IMR-90 (cell line): ENCODE measurements around the gene ARPC4. TPM values are rescaled to one million over a fixed set of nuclear protein-coding genes. Genes with fewer than 3 reads are reported as not detected.

ENCODE experiments used
- ATAC-seq: fragments of 200-7000 bp; cut with Tn5 transposase; 2 replicates; pipeline ENCODE4 v1.9.1; 2020; ENCODE audit warnings: low read depth, mild to moderate bottlenecking, moderate library complexity
- BruUV-seq: library from RNA; stranded (reverse); fragments of 400-500 nt; replicated peaks from 2 replicates; lab custom pipeline; 2021; lab: Mats Ljungman, UMichigan
- CTCF ChIA-PET: fragments of 300-600 bp; formaldehyde crosslinking; extraction: SDS; loops from one replicate; lab custom pipeline; 2021; ENCODE audit warnings: antibody characterized with exemption; lab: Yijun Ruan, JAX
- POLR2A ChIA-PET: fragments of 300-600 bp; sonication (Branson Sonifier 250); formaldehyde crosslinking; loops from one replicate; lab custom pipeline; 2022; ENCODE audit warnings: antibody characterized with exemption; ENCODE audit not compliant: unreplicated experiment; lab: Charles Lee
- DNase-seq: peaks from one replicate; pipeline ENCODE4 v3.0.0; 2013
- H2AFZ ChIP-seq: replicated peaks from 2 replicates; pipeline ENCODE3; 2013; ENCODE audit warnings: low read length, mild to moderate bottlenecking; ENCODE audit not compliant: poor library complexity
- H2AK5ac ChIP-seq: 2 replicates; pipeline ENCODE4 v1.6.1; 2013; ENCODE audit warnings: low read depth, low read length, inconsistent platforms
- H2AK9ac ChIP-seq: replicated peaks from 2 replicates; pipeline ENCODE3; 2013; ENCODE audit warnings: mild to moderate bottlenecking, low read depth, low read length, moderate library complexity; ENCODE audit not compliant: poor library complexity
- H2BK120ac ChIP-seq: 2 replicates; pipeline ENCODE4 v1.6.1; 2013; ENCODE audit warnings: low read depth, low read length, inconsistent platforms
- H2BK15ac ChIP-seq: 3 replicates; pipeline ENCODE4 v1.6.1; 2013; ENCODE audit warnings: low read depth, low read length, inconsistent platforms
- H2BK20ac ChIP-seq: 2 replicates; pipeline ENCODE4 v1.6.1; 2013; ENCODE audit warnings: low read depth, mild to moderate bottlenecking, inconsistent platforms, low read length, moderate library complexity
- H2BK5ac ChIP-seq: 2 replicates; pipeline ENCODE4 v1.6.1; 2013; ENCODE audit warnings: mild to moderate bottlenecking, low read depth, low read length, inconsistent platforms; ENCODE audit not compliant: poor library complexity, severe bottlenecking
- H3K14ac ChIP-seq: replicated peaks from 2 replicates; pipeline ENCODE4 v1.6.1; 2013; ENCODE audit warnings: low read depth, low read length, inconsistent platforms
- H3K18ac ChIP-seq: 2 replicates; pipeline ENCODE4 v1.6.1; 2013; ENCODE audit warnings: low read depth, low read length, control low read depth
- H3K23ac ChIP-seq: 2 replicates; pipeline ENCODE4 v1.6.1; 2013; ENCODE audit warnings: low read depth, low read length, inconsistent platforms
- H3K27ac ChIP-seq: 2 replicates; pipeline ENCODE4 v1.5.1; 2013; ENCODE audit warnings: mild to moderate bottlenecking, control low read depth, low read length; ENCODE audit not compliant: insufficient read depth
- H3K27me3 ChIP-seq: 2 replicates; pipeline ENCODE4 v1.6.1; 2013; ENCODE audit warnings: low read length; ENCODE audit not compliant: control insufficient read depth, insufficient read depth
- H3K36me3 ChIP-seq: 2 replicates; pipeline ENCODE4 v1.6.1; 2013; ENCODE audit warnings: low read length, mixed read lengths; ENCODE audit not compliant: control insufficient read depth, insufficient read depth
- H3K4ac ChIP-seq: 2 replicates; pipeline ENCODE4 v1.6.1; 2013; ENCODE audit warnings: low read depth, low read length, inconsistent platforms
- H3K4me1 ChIP-seq: 2 replicates; pipeline ENCODE4 v1.6.1; 2013; ENCODE audit warnings: low read length, mixed read lengths; ENCODE audit not compliant: control insufficient read depth, insufficient read depth
- H3K4me2 ChIP-seq: 2 replicates; pipeline ENCODE4 v1.6.1; 2013; ENCODE audit warnings: low read depth, mild to moderate bottlenecking, control low read depth, low read length, moderate library complexity
- H3K4me3 ChIP-seq: 2 replicates; pipeline ENCODE4 v1.5.1; 2013; ENCODE audit warnings: low read depth, mild to moderate bottlenecking, control low read depth, low read length, moderate library complexity; ENCODE audit not compliant: insufficient read depth
- H3K56ac ChIP-seq: 2 replicates; pipeline ENCODE4 v1.6.1; 2013; ENCODE audit warnings: low read length, inconsistent platforms; ENCODE audit not compliant: insufficient read depth; ENCODE audit errors: extremely low read depth
- H3K79me1 ChIP-seq, 2 experiments: 2 replicates each; pipeline ENCODE4 v1.6.1; 2013; ENCODE audit warnings: low read length in 2 of 2, inconsistent platforms in 1 of 2, low read depth in 1 of 2
- H3K9ac ChIP-seq: 2 replicates; pipeline ENCODE4 v1.6.1; 2013; ENCODE audit warnings: low read depth, low read length, control low read depth
- H3K9me1 ChIP-seq: 2 replicates; pipeline ENCODE4 v1.6.1; 2013; ENCODE audit warnings: low read length, inconsistent platforms; ENCODE audit not compliant: insufficient read depth
- H3K9me3 ChIP-seq: 2 replicates; pipeline ENCODE4 v1.6.1; 2013; ENCODE audit warnings: low read length; ENCODE audit not compliant: control insufficient read depth, insufficient read depth
- H4K20me1 ChIP-seq: 2 replicates; pipeline ENCODE4 v1.6.1; 2013; ENCODE audit warnings: low read length, inconsistent platforms; ENCODE audit not compliant: insufficient read depth
- H4K5ac ChIP-seq: 2 replicates; pipeline ENCODE4 v1.6.1; 2013; ENCODE audit warnings: mild to moderate bottlenecking, low read depth, low read length, control low read depth
- H4K8ac ChIP-seq, 2 experiments: 2 replicates each; pipeline ENCODE4 v1.6.1; 2013; ENCODE audit warnings: low read depth in 2 of 2, low read length in 2 of 2, control low read depth in 1 of 2, inconsistent platforms in 1 of 2
- H4K91ac ChIP-seq: 2 replicates; pipeline ENCODE4 v1.6.1; 2013; ENCODE audit warnings: low read depth, low read length, inconsistent platforms; ENCODE audit not compliant: insufficient read depth
- BHLHE40 ChIP-seq: fragments of 150-350 bp; IDR thresholded peaks from 2 replicates; pipeline ENCODE4 v1.6.1; 2016; ENCODE audit warnings: mild to moderate bottlenecking, low read depth, low read length
- CEBPB ChIP-seq: IDR thresholded peaks from 2 replicates; pipeline ENCODE4 v1.6.1; 2012; ENCODE audit warnings: low read depth, low read length, improper control_type of control experiment
- CHD1 ChIP-seq: IDR thresholded peaks from 2 replicates; pipeline ENCODE4 v1.6.1; 2012; ENCODE audit warnings: low read depth, low read length, improper control_type of control experiment
- FOS ChIP-seq: fragments of 150-350 bp; IDR thresholded peaks from 2 replicates; pipeline ENCODE4 v1.6.1; 2016; ENCODE audit warnings: low read depth, low read length
- MAFK ChIP-seq: IDR thresholded peaks from 2 replicates; pipeline ENCODE4 v1.6.1; 2012; ENCODE audit warnings: low read depth, low read length, improper control_type of control experiment
- MAZ ChIP-seq: IDR thresholded peaks from 2 replicates; pipeline ENCODE4 v1.6.1; 2012; ENCODE audit warnings: low read depth, mild to moderate bottlenecking, low read length, improper control_type of control experiment, moderate library complexity, borderline replicate concordance
- MXI1 ChIP-seq: IDR thresholded peaks from 2 replicates; pipeline ENCODE4 v1.6.1; 2012; ENCODE audit warnings: low read depth, mild to moderate bottlenecking, low read length, moderate library complexity, borderline replicate concordance
- NFE2L2 ChIP-seq: fragments of 150-350 bp; IDR thresholded peaks from 2 replicates; pipeline ENCODE4 v1.6.1; 2016; ENCODE audit warnings: low read depth, mild to moderate bottlenecking, low read length
- POLR2A ChIP-seq: IDR thresholded peaks from 2 replicates; pipeline ENCODE4 v1.6.1; 2012; ENCODE audit warnings: mild to moderate bottlenecking, low read depth, low read length
- RAD21 ChIP-seq: IDR thresholded peaks from 2 replicates; pipeline ENCODE4 v1.6.1; 2012; ENCODE audit warnings: low read length, improper control_type of control experiment
- RCOR1 ChIP-seq: IDR thresholded peaks from 2 replicates; pipeline ENCODE4 v1.6.1; 2012; ENCODE audit warnings: mild to moderate bottlenecking, low read length, improper control_type of control experiment; ENCODE audit not compliant: insufficient replicate concordance
- RFX5 ChIP-seq: IDR thresholded peaks from 2 replicates; pipeline ENCODE4 v1.8.0; 2012; ENCODE audit warnings: low read depth, mild to moderate bottlenecking, low read length, moderate library complexity
- SMC3 ChIP-seq: fragments of 150-350 bp; IDR thresholded peaks from 2 replicates; pipeline ENCODE4 v1.6.1; 2016; ENCODE audit warnings: low read depth, mild to moderate bottlenecking, antibody characterized with exemption, low read length, moderate library complexity
- WGBS, 2 experiments: methylation state at CpG; one replicate each; pipeline versions ENCODE4 v1.1.5 to v1.1.7; 2013; ENCODE audit warnings: missing lambda C conversion rate in 2 of 2; ENCODE audit not compliant: insufficient read length in 1 of 2; ENCODE audit errors: extremely low coverage in 2 of 2; 5-methylcytosine and 5-hydroxymethylcytosine counted together
- dilution Hi-C: fragments of 300-500 bp; cut with HindIII; formaldehyde crosslinking; loops from one replicate; pipeline ENCODE4 v1.14.3; 2018; ENCODE audit warnings: low sequenced_read_pairs; ENCODE audit not compliant: unreplicated experiment
- in situ Hi-C: fragments of 300-500 bp; cut with MboI; formaldehyde crosslinking; loops from 3 replicates; pipeline ENCODE4 v1.14.3; 2019; ENCODE audit warnings: low sequenced_read_pairs, inconsistent platforms, mixed read lengths
- intact Hi-C: fragments of 100-400 bp; cut with micrococcal nuclease; formaldehyde crosslinking; loops from 2 replicates; pipeline ENCODE4 v1.10.0; 2022
- polyA plus RNA-seq, 3 experiments: library from polyadenylated mRNA; depleted of rRNA; stranded (reverse); fragments of >200 nt; gene quantifications; 2 replicates each; pipeline ENCODE4 v1.2.3, GENCODE V29; 2012; ENCODE audit warnings: low replicate concordance in 1 of 3
- total RNA-seq: library from RNA; depleted of rRNA; stranded (reverse); fragments of >200 nt; gene quantifications from 2 replicates; pipeline ENCODE4 v1.2.3, GENCODE V29; 2012
- TF ChIP-seq, protein P1 (sequence below): conservative IDR thresholded peaks from 2 replicates; pipeline ENCODE4 v1.5.1; 2012; ENCODE audit warnings: mild to moderate bottlenecking, low read depth, low read length, improper control_type of control experiment
- TF ChIP-seq, protein P2 (sequence below): fragments of 150-350 bp; IDR thresholded peaks from 2 replicates; pipeline ENCODE4 v1.6.1; 2017; ENCODE audit warnings: mild to moderate bottlenecking, antibody characterized with exemption, low read length, low read depth
- TF ChIP-seq, protein P3 (sequence below): fragments of 150-350 bp; IDR thresholded peaks from 2 replicates; pipeline ENCODE4 v1.6.1; 2016; ENCODE audit warnings: low read depth, mild to moderate bottlenecking, low read length, moderate library complexity, borderline replicate concordance

Gene ARPC4
- total and polyA plus RNA-seq, 2 of the 4 experiments (the other 2 are of a cell fraction), result 188 to 383 TPM

DNA sequence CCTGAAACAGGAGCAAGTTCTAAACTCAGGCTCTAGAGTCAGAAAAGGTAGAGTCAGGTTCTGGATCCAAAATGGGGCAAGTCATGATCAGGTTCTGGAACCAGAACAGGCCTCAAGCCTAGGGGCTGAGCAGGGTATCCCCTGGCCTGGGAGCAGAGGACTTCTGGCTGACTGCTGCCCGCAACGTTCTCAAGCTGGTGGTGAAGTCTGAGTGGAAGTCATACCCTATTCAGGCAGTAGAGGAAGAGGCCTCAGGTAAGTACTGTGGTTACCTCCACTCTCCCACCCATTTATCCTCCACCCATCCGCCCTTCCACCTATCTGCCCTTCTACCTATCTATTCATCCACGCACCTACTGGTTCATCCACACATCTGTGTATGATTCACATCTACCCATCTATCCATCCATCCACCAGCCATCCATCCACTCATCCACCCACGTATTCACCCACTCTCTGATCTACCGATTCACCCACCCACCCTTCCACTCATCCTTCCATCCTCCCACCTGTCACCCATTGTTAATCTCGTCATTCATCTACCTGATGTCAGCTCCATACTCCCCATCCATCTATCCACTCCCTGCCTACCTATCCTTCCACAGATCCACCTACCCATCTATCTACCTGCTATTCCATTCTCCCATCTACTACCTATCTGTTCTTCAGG is 25.9 kb downstream of the ARPC4 start:
- H4K91ac ChIP-seq, result no peak overlapping the region
- peaks cover 11% of the 10 kb centered on the region for H3K9me1 ChIP-seq
- ATAC-seq (no peak), DNase-seq (no peak)
- H3K27me3 ChIP-seq, result no peaks in the 10 kb centered on the region
- no peak overlapping the region for H3K27ac ChIP-seq
- H3K79me1 ChIP-seq, result no peaks in the 10 kb centered on the region
- H3K36me3 ChIP-seq, result peaks cover 4% of the 10 kb centered on the region
- H2BK20ac ChIP-seq, result no peak overlapping the region
- H3K4me1 ChIP-seq, result no peaks in the 10 kb centered on the region
- H4K8ac ChIP-seq, result no peak overlapping the region
- no peak overlapping the region for H3K14ac ChIP-seq
- no peaks in the 10 kb centered on the region; the same call in 1 of the 2 replicates for H4K20me1 ChIP-seq
- H3K4me3 ChIP-seq, result no peak overlapping the region
- H3K56ac ChIP-seq, result no peak overlapping the region
- no peak overlapping the region for H2BK120ac ChIP-seq
- intact Hi-C loops (no loop called here), in situ Hi-C loops (no loop called here), dilution Hi-C loops (no loop called here)
- no peak overlapping the region for H2BK15ac ChIP-seq
- no peak overlapping the region for H3K4ac ChIP-seq
- no TSS peak for BruUV-seq
- H2AK5ac ChIP-seq, result no peak overlapping the region
- H3K23ac ChIP-seq, result no peak overlapping the region
- POLR2A ChIA-PET, result no interaction called here
- no peaks in the 10 kb centered on the region for H3K9me3 ChIP-seq
- WGBS, 2 experiments, result 92% methylated on average over 3 of the region's 7 CpGs; no CpG with 5 or more reads in 1 of the 2 experiments
- H2AFZ ChIP-seq, result no peak overlapping the region
- H2BK5ac ChIP-seq, result no peak overlapping the region
- CTCF ChIA-PET, result no interaction called here
- TF ChIP-seq SMC3, result no peak
- TF ChIP-seq, protein P1, sequence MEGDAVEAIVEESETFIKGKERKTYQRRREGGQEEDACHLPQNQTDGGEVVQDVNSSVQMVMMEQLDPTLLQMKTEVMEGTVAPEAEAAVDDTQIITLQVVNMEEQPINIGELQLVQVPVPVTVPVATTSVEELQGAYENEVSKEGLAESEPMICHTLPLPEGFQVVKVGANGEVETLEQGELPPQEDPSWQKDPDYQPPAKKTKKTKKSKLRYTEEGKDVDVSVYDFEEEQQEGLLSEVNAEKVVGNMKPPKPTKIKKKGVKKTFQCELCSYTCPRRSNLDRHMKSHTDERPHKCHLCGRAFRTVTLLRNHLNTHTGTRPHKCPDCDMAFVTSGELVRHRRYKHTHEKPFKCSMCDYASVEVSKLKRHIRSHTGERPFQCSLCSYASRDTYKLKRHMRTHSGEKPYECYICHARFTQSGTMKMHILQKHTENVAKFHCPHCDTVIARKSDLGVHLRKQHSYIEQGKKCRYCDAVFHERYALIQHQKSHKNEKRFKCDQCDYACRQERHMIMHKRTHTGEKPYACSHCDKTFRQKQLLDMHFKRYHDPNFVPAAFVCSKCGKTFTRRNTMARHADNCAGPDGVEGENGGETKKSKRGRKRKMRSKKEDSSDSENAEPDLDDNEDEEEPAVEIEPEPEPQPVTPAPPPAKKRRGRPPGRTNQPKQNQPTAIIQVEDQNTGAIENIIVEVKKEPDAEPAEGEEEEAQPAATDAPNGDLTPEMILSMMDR, result no peak
- no peak for TF ChIP-seq MXI1
- no peak for TF ChIP-seq POLR2A
- no peak for TF ChIP-seq RAD21
- no peak for TF ChIP-seq CEBPB
- no peak for TF ChIP-seq RFX5
- TF ChIP-seq BHLHE40, result no peak
- TF ChIP-seq, protein P2, sequence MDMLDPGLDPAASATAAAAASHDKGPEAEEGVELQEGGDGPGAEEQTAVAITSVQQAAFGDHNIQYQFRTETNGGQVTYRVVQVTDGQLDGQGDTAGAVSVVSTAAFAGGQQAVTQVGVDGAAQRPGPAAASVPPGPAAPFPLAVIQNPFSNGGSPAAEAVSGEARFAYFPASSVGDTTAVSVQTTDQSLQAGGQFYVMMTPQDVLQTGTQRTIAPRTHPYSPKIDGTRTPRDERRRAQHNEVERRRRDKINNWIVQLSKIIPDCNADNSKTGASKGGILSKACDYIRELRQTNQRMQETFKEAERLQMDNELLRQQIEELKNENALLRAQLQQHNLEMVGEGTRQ, result no peak
- no peak for TF ChIP-seq MAFK
- TF ChIP-seq, protein P3, sequence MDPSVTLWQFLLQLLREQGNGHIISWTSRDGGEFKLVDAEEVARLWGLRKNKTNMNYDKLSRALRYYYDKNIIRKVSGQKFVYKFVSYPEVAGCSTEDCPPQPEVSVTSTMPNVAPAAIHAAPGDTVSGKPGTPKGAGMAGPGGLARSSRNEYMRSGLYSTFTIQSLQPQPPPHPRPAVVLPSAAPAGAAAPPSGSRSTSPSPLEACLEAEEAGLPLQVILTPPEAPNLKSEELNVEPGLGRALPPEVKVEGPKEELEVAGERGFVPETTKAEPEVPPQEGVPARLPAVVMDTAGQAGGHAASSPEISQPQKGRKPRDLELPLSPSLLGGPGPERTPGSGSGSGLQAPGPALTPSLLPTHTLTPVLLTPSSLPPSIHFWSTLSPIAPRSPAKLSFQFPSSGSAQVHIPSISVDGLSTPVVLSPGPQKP, result no peak
- TF ChIP-seq MAZ, result no peak
- TF ChIP-seq FOS, result no peak
- TF ChIP-seq RCOR1, result no peak
- TF ChIP-seq NFE2L2, result no peak
- TF ChIP-seq CHD1, result no peak
- no peak overlapping the region for H3K4me2 ChIP-seq
- H4K5ac ChIP-seq, result no peak overlapping the region
- H2AK9ac ChIP-seq, result peak overlapping the region; percentile 55
- H3K9ac ChIP-seq, result no peak overlapping the region
- no peak overlapping the region for H3K18ac ChIP-seq
